ENCODE measurements around the gene CCDC73. TPM values are rescaled to one million over a fixed set of nuclear protein-coding genes. Genes with fewer than 3 reads are reported as not detected.

Gene CCDC73
- polyA plus RNA-seq (2012; ENCODE audit: missing spikeins), result 0.30 TPM

GRCh38 chr11:32794439-32794838 lies at the start of gene CCDC73:
CCDC73 (minus strand) TSS chr11:32794662; CDS start chr11:32760243, 34,419 bp downstream.
- FAIRE-seq, result no peak
- no peak for DNase-seq (ENCODE audit: insufficient read length)
- no peak for TF ChIP-seq POLR2A (IDR thresholded peaks at IDR 0.05; ENCODE audit: low read depth, low read length)
- TF ChIP-seq TAF1 (IDR thresholded peaks at IDR 0.05; ENCODE audit: borderline replicate concordance, low read depth, low read length), result no peak
- no peak for TF ChIP-seq POLR2AphosphoS5 (IDR thresholded peaks at IDR 0.05; ENCODE audit: low read depth, low read length)

DNA sequence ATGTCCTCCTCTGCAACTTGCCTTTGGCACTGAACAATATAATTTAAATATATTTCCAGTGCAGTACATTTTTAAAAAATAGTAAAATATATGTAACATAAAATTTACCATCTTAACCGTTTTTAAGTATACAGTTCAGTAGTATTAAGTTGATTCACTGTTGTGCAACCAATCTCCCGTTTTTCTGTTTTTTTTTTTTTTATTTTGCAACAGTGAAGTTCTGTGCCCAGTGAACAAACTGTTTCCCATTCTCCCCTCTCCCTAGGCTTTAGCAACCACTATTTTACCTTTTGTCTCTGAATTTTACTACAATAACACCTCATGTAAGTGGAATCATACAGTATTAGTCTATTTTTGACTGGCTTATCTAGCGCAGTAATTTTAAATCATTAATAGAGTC lies 49.1 kb upstream of the CCDC73 start:
- TF ChIP-seq POLR2A (IDR thresholded peaks at IDR 0.05; ENCODE audit: low read depth, low read length) (no peak), TAF1 (IDR thresholded peaks at IDR 0.05; ENCODE audit: borderline replicate concordance, low read depth, low read length) (no peak), POLR2AphosphoS5 (IDR thresholded peaks at IDR 0.05; ENCODE audit: low read depth, low read length) (no peak)
- FAIRE-seq (no peak), DNase-seq (ENCODE audit: insufficient read length) (no peak)

- TF ChIP-seq POLR2AphosphoS5 (IDR thresholded peaks at IDR 0.05; ENCODE audit: low read depth, low read length) (no peak), TAF1 (IDR thresholded peaks at IDR 0.05; ENCODE audit: borderline replicate concordance, low read depth, low read length) (no peak), POLR2A (IDR thresholded peaks at IDR 0.05; ENCODE audit: low read depth, low read length) (no peak)
- FAIRE-seq, result no peak
- DNase-seq (ENCODE audit: insufficient read length), result no peak
Observed at GRCh38 chr11:32840587-32840986, 46.1 kb upstream of the CCDC73 start.

- no peak for FAIRE-seq
- no peak for TF ChIP-seq POLR2A (IDR thresholded peaks at IDR 0.05; ENCODE audit: low read depth, low read length)
- TF ChIP-seq TAF1 (IDR thresholded peaks at IDR 0.05; ENCODE audit: borderline replicate concordance, low read depth, low read length), result no peak
- TF ChIP-seq POLR2AphosphoS5 (IDR thresholded peaks at IDR 0.05; ENCODE audit: low read depth, low read length), result no peak
- no peak for DNase-seq (ENCODE audit: insufficient read length)
Observed at GRCh38 chr11:32839308-32839707, 44.8 kb upstream of the CCDC73 start.

- TF ChIP-seq POLR2AphosphoS5 (IDR thresholded peaks at IDR 0.05; ENCODE audit: low read depth, low read length) (no peak), POLR2A (IDR thresholded peaks at IDR 0.05; ENCODE audit: low read depth, low read length) (no peak), TAF1 (IDR thresholded peaks at IDR 0.05; ENCODE audit: borderline replicate concordance, low read depth, low read length) (no peak)
- no peak for FAIRE-seq
- DNase-seq (ENCODE audit: insufficient read length), result no peak
Observed at GRCh38 chr11:32838505-32839274, 44.2 kb upstream of the CCDC73 start.

DNA sequence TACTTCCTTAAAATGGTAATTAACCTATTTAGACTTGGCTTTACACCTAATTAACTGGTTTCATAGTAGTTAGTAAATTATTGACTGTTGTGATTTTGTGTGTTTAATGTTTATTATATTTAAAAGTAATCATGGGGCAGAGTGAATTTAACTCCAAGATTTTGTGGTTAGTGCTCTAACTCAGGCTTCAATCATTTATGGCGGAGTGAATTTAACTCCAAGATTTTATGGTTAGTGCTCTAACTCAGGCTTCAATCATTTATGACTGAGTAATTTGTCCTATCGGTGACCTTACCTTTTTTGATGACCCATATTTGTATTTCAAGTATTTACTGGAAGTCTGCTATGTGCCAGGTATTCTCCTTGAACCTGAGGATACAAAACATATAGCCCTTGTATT lies 42.5 kb upstream of the CCDC73 start:
- FAIRE-seq (no peak), DNase-seq (ENCODE audit: insufficient read length) (no peak)
- TF ChIP-seq POLR2AphosphoS5 (IDR thresholded peaks at IDR 0.05; ENCODE audit: low read depth, low read length) (no peak), POLR2A (IDR thresholded peaks at IDR 0.05; ENCODE audit: low read depth, low read length) (no peak), TAF1 (IDR thresholded peaks at IDR 0.05; ENCODE audit: borderline replicate concordance, low read depth, low read length) (no peak)

DNA sequence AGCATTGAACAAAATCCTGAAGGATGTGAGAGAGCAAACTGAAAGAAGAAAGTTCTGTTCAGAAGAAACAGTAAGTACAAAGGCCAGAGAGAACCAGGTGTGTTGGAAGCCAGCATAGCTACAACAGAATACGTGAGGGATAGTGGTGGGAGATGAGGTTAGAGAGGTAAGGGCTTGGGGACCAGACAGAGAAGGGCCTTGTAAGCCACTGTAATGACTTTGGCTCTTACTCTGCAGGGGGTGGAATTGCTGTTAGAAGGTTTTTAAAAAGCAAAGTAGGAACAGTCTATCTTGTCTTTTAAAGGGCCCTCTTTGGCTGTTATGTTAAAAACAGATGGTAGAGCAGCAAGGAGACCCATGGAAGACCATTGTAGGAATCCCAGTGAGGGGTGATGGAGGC lies 39.5 kb upstream of the CCDC73 start:
- no peak for DNase-seq (ENCODE audit: insufficient read length)
- TF ChIP-seq POLR2A (IDR thresholded peaks at IDR 0.05; ENCODE audit: low read depth, low read length), result no peak
- TF ChIP-seq POLR2AphosphoS5 (IDR thresholded peaks at IDR 0.05; ENCODE audit: low read depth, low read length), result no peak
- no peak for TF ChIP-seq TAF1 (IDR thresholded peaks at IDR 0.05; ENCODE audit: borderline replicate concordance, low read depth, low read length)
- no peak for FAIRE-seq

GRCh38 chr11:32831221-32831620 lies 36.8 kb upstream of the CCDC73 start:
- DNase-seq (ENCODE audit: insufficient read length) (no peak), FAIRE-seq (no peak)
- TF ChIP-seq POLR2AphosphoS5 (IDR thresholded peaks at IDR 0.05; ENCODE audit: low read depth, low read length) (no peak), TAF1 (IDR thresholded peaks at IDR 0.05; ENCODE audit: borderline replicate concordance, low read depth, low read length) (no peak), POLR2A (IDR thresholded peaks at IDR 0.05; ENCODE audit: low read depth, low read length) (no peak)

DNA sequence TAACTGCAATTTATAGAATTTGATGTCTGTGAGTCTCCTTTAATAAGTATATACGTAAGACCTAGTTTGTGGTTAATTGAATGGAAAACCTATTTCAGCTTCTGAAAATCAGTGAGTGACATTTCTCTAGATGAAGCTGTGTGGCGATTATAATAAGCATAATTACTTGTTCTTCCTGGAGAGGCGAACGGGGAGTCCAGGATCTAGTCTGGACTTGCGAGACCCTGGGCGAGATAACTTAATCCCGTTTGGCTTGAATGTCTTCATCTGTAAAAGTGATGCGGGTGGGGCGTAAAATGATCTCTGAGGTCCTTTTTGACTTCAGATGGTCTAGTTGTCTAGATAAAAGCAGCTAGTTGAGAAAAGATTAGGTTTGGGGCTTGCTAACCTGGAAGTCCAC lies 36.3 kb upstream of the CCDC73 start:
- no peak for DNase-seq (ENCODE audit: insufficient read length)
- no peak for FAIRE-seq
- no peak for TF ChIP-seq TAF1 (IDR thresholded peaks at IDR 0.05; ENCODE audit: borderline replicate concordance, low read depth, low read length)
- TF ChIP-seq POLR2A (IDR thresholded peaks at IDR 0.05; ENCODE audit: low read depth, low read length), result no peak
- TF ChIP-seq POLR2AphosphoS5 (IDR thresholded peaks at IDR 0.05; ENCODE audit: low read depth, low read length), result no peak

- no peak for TF ChIP-seq POLR2AphosphoS5 (IDR thresholded peaks at IDR 0.05; ENCODE audit: low read depth, low read length)
- no peak for TF ChIP-seq TAF1 (IDR thresholded peaks at IDR 0.05; ENCODE audit: borderline replicate concordance, low read depth, low read length)
- TF ChIP-seq POLR2A (IDR thresholded peaks at IDR 0.05; ENCODE audit: low read depth, low read length), result no peak
- no peak for FAIRE-seq
- peak; percentile 6 for DNase-seq (ENCODE audit: insufficient read length)
Observed at GRCh38 chr11:32830413-32830738, 35.9 kb upstream of the CCDC73 start.

DNA sequence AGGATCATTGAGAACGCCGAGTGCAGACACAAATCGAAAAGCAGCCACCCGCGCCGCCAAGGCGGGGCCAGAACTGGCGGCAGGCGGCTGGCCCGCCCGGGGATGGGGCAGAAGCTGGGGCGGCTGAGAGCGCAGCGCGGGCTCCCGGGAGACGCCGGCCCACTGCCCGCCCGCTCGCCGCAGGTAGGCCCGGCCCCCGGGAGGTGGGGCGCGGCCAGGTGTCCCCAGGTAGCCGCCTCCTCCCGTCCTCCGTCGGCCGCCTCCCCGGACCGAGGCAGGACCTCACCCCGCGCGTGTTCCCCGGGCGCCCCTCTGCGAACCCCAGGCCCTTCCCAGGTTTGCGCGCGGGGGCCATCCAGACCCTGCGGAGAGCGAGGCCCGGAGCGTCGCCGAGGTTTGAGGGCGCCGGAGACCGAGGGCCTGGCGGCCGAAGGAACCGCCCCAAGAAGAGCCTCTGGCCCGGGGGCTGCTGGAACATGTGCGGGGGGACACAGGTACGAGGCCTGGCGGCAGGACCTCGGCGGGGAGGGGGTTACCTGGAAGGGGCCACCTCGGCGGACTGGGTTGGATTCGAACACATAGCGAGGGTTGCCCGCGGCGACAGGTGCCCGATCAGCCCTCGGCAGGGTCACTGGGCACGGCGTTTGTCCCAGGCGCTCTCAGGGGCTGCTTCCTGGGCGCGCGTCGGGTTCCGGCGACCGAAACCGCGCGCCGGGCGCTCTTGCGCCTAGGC lies 35.4 kb upstream of the CCDC73 start, which contains the start of gene PRRG4:
TSS of gene PRRG4 (plus strand) at position 248 of the 733 bp plus-strand sequence. CDS start 603 bp downstream, outside the sequence.
- 0 out of 2 replicates have a peak, but pooled peaks have one; percentile 59 for TF ChIP-seq TAF1 (IDR thresholded peaks at IDR 0.05; ENCODE audit: borderline replicate concordance, low read depth, low read length)
- TF ChIP-seq POLR2AphosphoS5 (IDR thresholded peaks at IDR 0.05; ENCODE audit: low read depth, low read length), result no peak
- TF ChIP-seq POLR2A (IDR thresholded peaks at IDR 0.05; ENCODE audit: low read depth, low read length), result peak; percentile 80; the same call in 1 of the 2 replicates
- peak; percentile 64 for DNase-seq (ENCODE audit: insufficient read length)
- FAIRE-seq, result peak; percentile 92
